Cerebellar nuclear complex (tissue), 1 donor: ENCODE data around the gene ESYT2.

Source experiments
- DNase-seq, 2 experiments: peaks; one replicate each; lab custom pipeline; 2025; lab: John Stamatoyannopoulos, UW

Gene ESYT2

GRCh38 chr7:158802535-158803366, 26.6 kb downstream of the ESYT2 start:
- no peak for DNase-seq

- DNase-seq, result no peak
Measured at GRCh38 chr7:158798741-158799140, 30.6 kb downstream of the ESYT2 start.

GRCh38 chr7:158796667-158797066, 32.6 kb downstream of the ESYT2 start:
- DNase-seq, result no peak

- DNase-seq, result no peak
Measured at GRCh38 chr7:158795272-158795671, 34.0 kb downstream of the ESYT2 start.

- DNase-seq, result no peak
Measured at GRCh38 chr7:158791107-158791506, 38.2 kb downstream of the ESYT2 start.

- DNase-seq, result no peak
Measured at GRCh38 chr7:158789842-158790241, 39.5 kb downstream of the ESYT2 start.

GRCh38 chr7:158786898-158787297, 42.4 kb downstream of the ESYT2 start:
- no peak for DNase-seq

- no peak for DNase-seq
Measured at GRCh38 chr7:158784270-158784669, 45.0 kb downstream of the ESYT2 start.

GRCh38 chr7:158783595-158783994, 45.7 kb downstream of the ESYT2 start:
- DNase-seq, result no peak

- DNase-seq, result no peak
Measured at GRCh38 chr7:158782761-158783401, 46.4 kb downstream of the ESYT2 start.

GRCh38 chr7:158781974-158782664, 47.2 kb downstream of the ESYT2 start:
- DNase-seq, result no peak

GRCh38 chr7:158781217-158781973, 47.9 kb downstream of the ESYT2 start:
- DNase-seq, result no peak

- no peak for DNase-seq
Measured at GRCh38 chr7:158779061-158780000, 50.0 kb downstream of the ESYT2 start.

GRCh38 chr7:158778471-158778870, 50.8 kb downstream of the ESYT2 start:
- DNase-seq, result no peak

- no peak for DNase-seq
Measured at GRCh38 chr7:158777793-158778192, 51.5 kb downstream of the ESYT2 start.

- DNase-seq, result no peak
Measured at GRCh38 chr7:158776474-158776873, 52.8 kb downstream of the ESYT2 start.

- no peak for DNase-seq
Measured at GRCh38 chr7:158774952-158775351, 54.4 kb downstream of the ESYT2 start.

- no peak for DNase-seq
Measured at GRCh38 chr7:158772916-158773315, 56.4 kb downstream of the ESYT2 start.

- no peak for DNase-seq
Measured at GRCh38 chr7:158771213-158771834, 58.0 kb downstream of the ESYT2 start.

- no peak for DNase-seq
Measured at GRCh38 chr7:158767707-158768106, 61.6 kb downstream of the ESYT2 start.
